Stimulated activated CD4-positive, alpha-beta T cell treated with anti-CD3 and anti-CD28 coated beads, Interleukin-1b, Interleukin-23, amount 100 ng/mL, for 24 hours (primary cell): ENCODE data around the gene CD99L2.

ENCODE experiments used
- DNase-seq, 4 experiments: peaks; one replicate each; pipeline ENCODE4 v3.0.0-alpha.2; 2020; ENCODE audit warnings: low read depth in 4 of 4, low spot score in 1 of 4

The CD99L2 gene, protein sequence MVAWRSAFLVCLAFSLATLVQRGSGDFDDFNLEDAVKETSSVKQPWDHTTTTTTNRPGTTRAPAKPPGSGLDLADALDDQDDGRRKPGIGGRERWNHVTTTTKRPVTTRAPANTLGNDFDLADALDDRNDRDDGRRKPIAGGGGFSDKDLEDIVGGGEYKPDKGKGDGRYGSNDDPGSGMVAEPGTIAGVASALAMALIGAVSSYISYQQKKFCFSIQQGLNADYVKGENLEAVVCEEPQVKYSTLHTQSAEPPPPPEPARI

DNA sequence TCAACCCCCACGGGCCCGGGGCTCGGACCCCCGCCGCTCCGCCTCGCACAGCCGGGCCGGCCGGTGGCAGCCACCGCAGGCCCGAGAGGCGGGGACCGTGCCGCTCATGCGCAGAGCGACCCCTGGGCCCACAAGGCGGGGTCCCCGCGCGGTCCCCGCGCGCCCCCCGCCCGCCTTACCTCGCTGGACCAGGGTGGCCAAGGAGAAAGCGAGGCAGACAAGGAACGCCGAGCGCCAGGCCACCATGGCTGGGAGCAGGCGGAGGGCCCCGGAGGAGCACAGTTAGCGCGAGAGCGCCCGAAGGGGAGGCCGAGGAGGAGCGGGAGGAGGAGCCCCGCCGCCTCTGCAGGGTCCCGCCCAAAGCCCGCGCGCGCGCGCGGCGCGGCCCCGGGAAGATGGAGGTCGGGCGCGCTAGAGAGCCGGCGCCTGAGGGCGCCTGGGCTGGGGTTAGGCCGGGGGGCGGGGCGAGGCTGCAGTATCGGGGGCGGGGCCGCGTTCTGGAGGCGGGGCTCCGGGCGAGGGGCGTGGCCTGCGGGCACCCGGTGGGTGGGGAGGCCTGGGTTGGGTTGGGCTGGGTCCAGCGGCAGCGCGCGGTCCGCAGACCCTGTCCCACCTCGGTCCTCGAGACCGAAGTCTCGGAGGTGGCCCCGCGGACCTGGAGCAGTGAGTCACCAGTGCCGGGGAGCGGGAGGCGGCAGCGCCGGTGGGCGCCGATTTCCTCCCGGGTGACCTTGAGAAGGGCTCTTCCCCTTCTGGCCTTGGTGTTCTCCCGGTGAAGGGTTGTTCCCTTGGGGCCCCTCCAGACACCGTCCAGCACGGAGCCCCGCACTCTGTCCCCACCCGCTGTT is at the start of gene CD99L2:
TSS of gene CD99L2 (minus strand) at position 326 of the 848 bp plus-strand sequence. CDS start at position 246, 80 bp downstream.
- peak; percentile 60 to 83 (median 79) for DNase-seq

DNA sequence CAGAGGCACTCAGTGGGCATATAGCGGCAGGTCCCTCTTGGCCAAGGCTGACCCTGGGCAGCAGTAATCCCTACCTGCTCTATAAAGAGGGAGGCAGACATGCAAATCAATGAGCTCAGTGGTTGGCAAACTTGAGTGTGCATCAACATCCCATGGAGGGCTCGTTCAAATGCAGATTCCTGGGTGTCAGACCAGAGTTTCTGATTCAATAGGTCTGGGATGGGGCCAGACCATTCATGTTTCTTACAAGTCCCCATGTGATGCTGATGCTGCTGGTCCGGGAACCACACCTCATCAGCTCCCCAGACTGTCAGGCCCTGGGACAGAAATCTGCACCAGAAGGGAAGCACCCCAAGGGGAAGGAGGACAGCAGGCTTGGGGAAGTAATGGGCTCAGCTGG is 45.8 kb upstream of the CD99L2 start:
- no peak for DNase-seq

DNA sequence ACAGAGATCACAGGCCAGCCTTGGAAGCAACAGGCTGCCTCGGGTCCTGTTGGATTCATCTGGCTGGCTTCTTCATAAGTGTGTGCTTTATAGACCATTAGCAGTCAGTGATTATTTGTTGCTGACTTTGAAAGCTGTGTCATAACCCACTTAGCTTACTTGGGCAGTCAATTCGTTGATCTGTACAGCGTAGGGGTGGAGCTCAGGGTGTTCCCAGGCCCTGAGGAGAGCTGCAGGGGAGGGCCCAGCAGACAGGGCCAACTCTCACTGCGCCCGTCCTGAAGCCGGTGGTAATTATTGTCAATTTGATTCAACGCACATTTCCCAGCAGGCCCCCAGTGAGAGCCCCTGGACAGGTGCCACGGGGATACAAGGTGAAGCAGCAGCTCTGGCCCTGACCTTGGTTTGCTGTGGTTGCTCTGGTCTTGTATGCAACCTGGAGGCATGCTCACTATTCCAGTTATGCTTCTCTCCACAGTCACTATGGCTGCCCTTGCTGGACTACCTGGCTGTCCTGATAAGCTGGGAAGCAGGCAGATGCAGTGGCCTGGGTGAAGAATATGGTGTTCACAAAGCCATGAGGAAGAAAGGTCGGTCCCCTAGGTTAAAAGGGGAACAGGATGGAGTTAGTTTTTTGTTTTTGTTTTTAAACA is 44.6 kb upstream of the CD99L2 start:
- DNase-seq: no peak

DNA sequence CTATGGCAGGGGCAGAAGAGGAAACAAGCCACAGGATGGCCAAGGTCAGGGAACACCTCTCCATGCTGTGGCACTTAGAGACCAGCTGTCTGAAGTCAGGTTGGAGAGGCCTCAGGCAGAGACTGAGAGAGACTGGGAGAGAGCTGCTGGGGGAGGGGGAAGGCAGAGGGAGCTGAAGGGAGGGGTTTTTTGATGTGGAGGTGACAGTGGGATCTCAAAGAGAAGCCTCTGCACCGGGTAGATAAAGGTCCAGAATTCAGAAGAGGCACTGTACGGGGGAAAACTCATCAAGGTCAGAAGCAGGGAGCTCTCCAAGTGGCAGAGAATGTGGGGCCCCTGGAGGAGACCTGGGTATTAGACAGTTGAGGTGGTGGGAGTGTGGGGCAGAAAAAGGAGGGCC is 43.1 kb upstream of the CD99L2 start:
- DNase-seq: no peak

DNA sequence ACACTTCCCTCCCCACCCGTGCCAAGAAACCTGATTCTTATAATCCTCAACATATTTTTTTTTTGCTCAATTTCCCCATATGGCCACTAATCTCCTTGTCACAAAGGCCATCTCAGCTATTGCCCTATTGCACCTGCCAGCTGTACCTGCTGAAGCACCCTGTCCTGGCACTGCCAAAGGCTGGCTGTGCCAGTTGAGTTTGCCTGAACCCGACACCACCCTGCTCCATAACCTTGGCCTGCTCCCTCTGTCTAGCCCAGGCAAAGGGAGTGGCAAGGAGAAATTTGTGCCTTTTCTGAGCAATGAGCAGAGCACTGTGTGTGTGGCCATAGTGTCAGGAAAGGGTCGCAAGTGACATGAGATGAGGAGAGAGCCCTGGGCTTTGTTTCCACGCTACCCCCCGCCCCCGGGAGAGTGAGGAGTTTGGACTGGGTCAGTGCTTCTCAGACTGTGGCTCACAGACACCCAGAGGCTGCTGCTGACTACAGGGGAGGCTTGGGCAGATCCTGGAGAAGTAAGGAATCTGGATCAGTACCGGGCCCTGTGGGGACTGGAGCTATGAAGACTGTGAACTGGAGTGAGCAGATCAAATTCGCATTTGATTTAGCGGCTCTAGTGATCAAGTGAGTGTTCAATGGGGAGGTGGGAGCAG is 42.5 kb upstream of the CD99L2 start:
- DNase-seq: no peak

DNA sequence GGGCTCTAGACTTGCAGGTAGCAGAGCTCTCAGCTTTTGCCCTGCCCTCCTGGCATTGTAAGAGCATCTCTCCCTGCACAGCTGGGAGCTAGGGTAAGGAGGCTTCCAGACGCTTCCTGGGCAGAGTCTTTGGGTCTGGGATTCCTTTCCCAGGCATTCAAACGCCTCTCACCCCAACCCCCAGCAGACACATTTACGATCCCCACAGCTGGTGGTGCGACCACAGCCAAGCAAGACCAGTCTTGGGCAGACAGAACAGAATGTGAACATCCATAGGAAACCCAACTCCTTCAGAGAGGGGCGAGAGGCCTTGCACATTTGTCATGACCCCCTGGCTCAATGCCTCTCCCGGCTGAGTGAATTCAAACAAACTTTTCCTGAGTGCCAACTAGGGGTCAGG is 38.1 kb upstream of the CD99L2 start:
- DNase-seq: no peak

DNA sequence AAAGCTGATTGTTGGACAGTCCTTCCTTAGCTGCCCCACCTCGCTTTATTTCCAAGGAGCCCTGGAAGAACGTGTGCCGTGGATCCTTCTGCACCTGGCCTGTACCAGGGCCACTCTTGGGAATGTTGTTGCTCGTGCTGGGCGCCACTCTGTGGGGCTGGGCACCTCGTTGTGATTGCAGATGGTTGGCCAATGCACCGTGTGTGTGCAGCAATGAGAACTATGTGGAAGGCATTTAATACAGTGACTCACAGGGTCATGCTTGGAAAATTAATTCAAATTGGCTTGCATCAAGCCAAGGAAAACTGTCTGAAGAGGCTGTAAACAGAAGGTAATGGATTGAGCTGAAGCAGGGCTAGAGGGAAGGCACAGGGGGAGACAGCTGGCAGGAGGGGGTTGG is 37.0 kb upstream of the CD99L2 start:
- no peak for DNase-seq

DNA sequence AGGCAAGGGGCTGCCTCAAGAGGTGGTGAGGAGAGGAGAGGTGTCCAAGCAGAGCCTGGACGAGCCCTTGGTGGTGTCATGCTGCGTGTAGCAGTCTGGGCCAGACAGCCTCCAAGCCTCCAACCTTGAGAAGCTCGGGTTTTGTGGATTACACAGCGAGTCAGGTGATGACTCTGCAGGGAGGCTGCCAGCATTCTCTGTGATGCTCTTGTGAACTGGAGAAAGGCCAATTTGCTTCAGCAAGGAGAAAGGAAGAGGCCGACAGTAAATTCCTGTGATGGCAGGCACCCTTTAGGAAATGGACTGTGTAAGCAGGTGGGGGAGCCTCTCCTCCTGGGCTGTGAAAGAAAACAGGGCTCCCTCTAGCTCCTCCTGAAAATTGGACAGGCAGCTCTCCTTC is 36.0 kb upstream of the CD99L2 start:
- DNase-seq: no peak

DNA sequence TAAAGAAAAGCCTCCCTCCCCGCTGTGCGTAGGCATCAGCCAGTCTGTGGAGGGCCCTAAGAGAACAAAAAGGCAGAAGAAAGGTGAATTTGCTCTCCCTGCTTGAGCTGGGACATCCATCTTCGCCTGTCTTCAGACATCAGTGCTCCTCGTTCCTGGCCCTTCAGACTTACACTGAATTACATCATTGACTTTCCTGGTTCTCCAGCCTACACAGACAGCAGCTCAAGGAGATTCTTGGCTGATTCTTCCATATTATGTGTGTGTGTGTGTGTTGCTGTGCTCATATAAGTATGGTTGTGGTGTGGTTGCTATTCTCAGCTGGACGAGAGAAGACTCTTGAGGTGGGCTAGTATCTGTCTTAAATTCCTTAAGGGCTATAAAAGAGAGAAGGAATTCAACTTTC is 35.5 kb upstream of the CD99L2 start:
- DNase-seq: no peak

DNA sequence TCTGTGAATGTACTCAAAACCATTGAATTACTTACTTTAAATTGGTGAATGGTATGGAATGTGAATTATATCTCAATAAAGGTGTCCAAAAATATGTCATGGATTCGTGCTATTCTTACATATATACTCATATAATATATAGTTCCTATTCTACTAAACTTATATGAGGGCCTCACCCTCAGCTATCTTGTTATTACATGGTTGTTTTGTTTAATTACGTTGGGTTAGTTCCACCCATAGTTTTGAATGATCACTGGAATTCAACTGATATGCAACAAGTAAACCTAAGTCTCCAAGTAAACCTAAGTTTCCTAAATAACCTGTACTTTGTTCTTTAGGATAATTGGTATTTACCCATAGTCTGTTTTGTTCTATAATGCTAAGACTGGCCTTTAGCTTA is 30.6 kb upstream of the CD99L2 start:
- DNase-seq: no peak

DNA sequence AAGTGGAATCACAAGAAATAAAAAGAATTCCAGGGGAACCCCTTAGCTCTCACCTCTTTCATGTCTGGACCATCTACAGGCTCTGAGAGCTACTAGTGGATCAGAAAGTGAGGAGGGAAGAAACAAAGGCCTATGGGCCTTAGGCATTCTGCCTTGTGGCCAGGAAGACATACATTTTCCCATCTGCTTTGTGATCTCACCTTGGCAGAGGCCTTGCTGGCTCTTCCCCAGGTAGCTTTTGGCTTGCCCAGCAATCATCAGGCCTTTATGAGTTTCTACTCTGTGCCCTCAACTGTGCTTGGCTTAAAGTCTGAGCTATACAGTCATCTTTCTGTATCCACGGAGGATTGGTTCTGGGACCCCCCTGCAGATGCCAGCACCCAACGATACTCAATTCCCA is 28.3 kb upstream of the CD99L2 start:
- no peak for DNase-seq

DNA sequence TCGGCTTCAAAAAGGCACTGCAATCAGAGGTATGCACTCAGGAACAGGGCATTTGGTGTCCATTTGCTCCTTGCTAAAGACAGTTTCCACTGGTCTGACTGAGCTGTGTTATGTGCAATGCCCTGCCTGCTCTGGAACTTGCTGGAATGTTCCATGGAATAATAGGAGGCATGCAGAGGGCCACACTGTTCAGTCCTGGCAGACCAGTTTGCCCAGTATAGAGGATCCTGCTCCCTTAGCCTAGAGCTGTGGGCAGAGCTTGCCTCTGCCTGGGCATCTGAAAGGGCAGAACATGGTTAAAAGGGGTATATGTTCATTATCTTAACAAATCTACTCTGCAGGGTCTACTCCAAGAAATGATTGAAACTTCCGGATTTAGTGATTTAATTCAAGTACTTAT is 27.8 kb upstream of the CD99L2 start:
- no peak for DNase-seq

DNA sequence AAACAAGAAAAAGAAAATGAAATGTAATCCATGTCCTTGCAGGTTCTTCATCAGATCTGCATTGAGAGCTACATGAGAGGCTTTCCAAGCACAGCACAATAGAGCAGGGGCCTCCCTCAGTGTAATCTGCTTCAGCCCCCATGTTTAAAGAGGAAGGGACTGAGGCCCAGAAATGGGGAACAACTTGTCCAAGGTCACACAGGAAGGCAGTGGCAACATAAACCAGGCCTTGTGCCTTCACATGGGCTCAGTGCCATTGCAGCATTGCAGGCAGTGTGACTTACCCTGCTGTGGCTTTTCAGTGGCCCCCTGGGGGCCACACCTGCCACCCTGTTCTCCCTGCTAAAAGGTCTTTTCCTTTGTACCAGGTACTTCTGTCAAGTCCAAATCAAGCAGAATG is 20.9 kb upstream of the CD99L2 start:
- DNase-seq: no peak

DNA sequence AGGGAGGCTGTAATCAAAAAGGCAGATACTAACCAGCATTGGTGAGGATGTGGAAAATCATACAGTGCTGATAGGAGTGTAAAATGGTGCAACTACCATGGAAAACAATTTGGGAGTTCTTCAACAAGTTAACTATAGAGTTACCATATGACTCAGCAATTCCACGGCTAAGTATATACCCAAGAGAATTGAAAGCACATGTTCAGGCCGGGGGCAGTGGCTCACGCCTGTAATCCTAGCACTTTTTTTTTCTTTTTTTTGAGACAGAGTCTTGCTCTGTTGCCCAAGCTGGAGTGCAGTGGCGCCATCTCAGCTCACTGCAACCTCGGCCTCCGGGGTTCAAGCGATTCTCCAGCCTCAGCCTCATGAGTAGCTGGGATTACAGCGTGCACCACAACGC is 15.0 kb upstream of the CD99L2 start:
- no peak for DNase-seq

DNA sequence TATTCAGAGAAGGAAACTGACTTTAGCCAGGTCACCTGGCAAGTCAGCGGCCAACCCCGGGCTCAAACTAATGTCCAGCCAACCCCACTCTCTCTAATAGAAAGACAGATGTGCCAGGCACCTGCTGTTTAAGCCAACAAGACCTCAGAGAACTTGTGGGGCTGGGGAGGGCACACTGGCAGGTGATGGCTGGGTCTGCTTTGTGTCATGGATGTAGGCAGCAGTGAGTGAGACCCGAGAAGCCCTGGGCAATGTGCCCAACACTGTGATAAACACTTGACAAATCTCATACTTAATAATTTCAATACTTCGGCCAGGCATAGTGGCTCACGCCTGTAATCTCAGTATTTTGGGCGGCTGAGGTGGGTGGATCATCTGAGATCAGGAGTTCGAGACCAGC is 9.0 kb upstream of the CD99L2 start:
- no peak for DNase-seq

DNA sequence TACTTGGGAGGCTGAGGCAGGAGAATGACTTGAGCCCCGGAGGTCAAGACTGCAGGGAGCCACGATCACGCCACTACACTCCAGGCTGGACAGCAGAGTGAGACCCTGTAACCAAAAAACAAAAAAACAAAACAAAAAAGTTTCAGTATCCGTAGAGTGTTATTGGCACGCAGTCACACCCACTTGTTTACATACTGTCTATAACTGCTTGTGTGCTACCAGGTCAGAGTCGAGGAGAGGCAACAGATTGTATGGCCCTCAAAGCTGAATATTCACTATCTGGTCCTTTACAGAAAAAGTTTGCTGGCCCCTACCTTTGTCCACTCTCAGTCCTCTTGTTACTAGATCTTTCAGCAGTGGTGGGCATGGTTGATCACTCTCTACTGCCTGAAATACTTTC is 8.2 kb upstream of the CD99L2 start:
- no peak for DNase-seq

DNA sequence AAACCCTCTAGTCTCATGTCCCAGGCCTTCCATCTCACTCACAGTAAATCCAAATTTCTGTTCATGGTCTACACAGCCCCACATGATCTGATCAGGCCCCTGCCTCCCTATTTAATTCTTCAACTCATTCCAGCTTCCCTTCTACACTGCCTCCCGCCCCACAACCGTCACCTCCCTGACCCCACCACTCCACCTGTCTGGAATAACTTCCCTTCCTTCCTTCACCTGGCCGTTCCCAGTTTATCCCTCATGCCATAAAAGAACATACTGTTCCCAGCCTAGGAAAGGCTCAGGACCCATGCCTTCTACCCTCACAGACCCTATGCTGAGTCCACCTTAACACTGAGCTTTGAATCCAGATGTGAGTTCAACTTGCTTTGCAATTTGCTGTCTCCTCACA is 6.8 kb upstream of the CD99L2 start:
- DNase-seq: no peak

DNA sequence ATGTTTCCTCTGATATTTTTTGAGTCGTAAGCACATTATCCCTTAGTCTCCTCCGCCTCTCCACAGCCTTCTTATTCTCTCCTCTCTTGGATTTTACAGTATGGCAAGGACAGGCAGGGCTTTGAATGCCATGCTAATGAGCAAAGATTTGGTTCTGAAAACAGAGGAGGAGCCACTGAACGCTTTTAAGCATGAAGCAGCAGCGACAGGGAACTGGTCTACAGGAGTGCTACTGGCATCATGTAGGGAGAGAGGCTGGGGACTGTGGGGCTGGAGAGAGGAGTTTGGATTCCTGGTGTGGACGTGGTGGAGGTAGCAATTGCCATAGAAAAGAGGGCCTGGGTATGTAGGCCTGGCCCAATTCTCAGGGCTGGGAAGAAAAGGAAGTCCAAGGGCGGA is 4.6 kb upstream of the CD99L2 start:
- DNase-seq: no peak

DNA sequence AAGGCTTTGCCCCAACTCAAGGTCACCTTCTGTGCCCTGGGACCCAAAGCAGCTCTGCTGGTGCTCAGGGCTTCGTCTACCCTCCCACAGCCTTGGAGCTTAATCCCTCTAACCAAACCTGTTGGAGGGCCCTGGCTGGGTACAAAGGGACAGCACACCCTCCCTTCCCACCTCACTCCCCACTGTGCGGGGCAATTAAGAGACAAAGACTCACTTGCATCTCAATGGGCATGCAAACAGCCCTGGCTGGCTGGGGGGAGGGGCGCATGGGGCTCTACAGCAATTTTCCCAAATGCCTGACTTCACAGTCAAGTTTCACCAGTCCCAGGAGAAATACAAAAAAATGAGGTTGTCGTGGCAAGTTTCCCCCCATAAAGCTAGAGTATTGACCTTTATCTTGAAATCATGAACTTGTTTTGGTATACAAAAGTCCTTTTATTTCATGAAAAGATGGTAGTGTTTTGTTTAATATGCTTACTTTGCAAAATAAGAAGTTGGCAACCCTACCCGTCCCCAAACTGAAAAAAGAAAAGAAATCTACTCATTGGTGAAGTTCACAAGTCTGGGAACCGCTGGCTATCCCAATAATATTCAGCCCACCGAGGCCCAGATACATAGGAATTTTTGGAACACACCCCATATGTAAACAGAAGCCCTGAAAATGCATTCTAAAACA is 4.1 kb upstream of the CD99L2 start:
- no peak for DNase-seq

DNA sequence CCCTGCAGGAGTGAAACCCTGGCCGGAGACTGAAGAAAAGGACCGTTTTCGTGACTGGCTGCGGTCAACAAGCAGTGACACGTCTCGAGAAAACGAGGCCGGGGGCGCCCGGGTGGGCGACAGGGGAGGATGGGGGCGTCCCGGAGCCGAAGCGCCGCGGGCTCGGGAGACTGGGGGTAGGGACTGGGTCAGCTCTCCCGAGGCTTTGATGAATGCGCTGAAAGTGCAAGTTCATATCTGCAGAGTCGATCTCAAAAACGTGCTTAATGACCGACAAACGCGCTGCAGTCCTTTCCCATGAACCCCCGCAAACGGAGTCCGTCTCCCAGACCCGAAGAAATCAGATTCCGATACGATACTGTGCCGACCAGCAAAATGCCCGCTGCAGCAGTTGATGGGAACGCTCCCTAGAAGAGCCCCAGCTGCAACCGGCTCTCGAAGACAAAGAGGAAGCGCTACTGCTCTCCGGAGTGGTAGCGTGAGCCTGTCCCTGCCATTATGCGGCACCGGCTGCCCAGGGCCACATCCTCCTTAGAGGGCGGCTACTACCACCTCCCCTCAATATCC is 806 bp upstream of the CD99L2 start:
- DNase-seq: no peak
